ENCODE measurements around the gene SPPL3.

SPPL3 gene

DNA sequence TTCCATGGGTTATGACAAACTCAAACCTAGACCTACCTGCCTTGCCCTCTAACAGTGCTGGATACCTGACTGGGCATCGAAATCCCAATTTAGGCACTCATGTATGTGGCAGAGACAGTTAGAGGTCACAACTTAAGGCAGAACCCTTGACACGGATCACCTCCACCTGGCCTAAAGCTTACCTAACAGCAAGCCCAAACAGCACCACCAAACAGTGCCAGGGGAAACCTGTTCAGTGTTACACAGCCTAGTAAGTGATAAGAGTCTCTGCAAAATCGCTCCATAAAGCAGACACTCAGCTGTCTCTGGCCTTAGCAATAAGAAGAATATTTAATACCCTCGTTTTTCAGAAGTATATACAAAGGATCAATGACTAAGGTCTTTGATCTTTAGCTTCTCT is 77.8 kb downstream of the SPPL3 start:
- no peak for DNase-seq (ENCODE audit: low read depth, low spot score)
- no peak overlapping the region for H3K27ac ChIP-seq

DNA sequence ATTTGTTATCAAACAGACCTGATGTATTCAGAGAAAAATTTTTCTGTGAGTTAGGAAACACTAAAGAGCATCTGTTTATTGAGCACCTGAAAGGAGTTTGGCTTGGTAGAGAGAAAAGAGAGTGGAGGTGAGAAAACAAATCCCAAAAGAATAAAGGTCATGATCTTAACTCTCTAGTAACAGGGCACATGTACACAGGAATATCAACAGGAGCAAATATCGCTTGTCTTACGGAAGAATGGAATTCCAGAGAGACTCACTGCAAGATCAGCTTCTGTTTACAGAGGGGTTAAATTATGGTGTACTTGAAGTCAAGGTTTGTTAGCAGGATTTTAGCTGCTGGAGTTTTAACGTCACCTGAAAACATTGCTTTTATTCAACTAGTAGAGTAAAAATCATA is 78.8 kb downstream of the SPPL3 start:
- DNase-seq (ENCODE audit: low read depth, low spot score) = no peak
- H3K27ac ChIP-seq = no peak overlapping the region

DNA sequence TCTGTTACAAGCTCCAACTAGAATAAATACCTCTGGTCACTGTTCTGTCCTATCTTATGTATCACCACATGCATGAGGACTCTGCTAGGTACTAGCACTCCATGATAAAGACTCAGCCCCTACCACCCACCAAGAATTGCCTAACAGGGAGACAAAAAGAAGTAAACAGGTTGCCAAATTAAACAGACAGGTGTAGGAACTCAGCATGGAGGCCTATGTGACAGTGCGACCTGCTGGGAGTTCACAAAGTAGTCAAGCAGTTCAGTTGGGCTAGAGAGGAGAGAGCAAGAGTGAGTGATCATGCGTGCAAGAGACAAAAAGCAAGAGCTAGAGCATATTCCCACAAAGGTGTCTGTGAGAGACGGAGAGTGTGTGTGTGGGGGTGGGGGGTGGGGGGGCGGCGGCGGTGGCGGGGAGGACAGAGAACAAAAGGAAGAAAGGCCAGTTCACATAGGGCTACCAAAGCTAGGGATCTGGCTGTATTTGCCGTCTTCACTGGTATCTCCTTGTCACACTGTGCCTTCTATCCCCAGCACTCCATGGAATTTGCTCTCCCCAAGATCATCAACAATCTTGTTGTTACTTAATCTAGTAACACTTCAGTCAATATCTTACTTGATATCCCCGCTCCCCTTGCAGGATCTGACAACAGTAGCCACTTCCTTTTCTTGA is 81.2 kb downstream of the SPPL3 start:
- H3K27ac ChIP-seq = no peak overlapping the region
- no peak for DNase-seq (ENCODE audit: low read depth, low spot score)

DNA sequence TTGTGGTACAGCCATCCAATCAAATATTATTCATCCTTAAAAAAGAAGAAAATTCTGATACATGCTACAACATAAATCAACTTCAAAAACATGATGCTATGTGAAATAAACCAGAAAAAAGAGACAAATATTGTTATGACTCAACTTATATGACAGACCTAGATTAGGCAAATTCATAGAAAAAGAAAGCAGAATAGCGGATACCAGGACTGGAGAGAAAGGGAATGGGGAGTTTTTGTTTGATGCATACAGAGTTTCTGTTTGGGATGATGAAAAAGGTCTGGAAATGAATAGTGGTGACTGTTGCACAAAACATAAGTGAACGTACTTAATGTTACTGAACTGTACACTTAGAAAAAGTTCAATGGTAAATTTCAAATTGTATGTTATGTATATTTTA is 82.3 kb downstream of the SPPL3 start:
- H3K27ac ChIP-seq = no peak overlapping the region
- DNase-seq (ENCODE audit: low read depth, low spot score) = no peak

GRCh38 chr12:120820884-120821510 is 83.2 kb downstream of the SPPL3 start:
- no peak overlapping the region for H3K27ac ChIP-seq
- DNase-seq (ENCODE audit: low read depth, low spot score) = no peak

- H3K27ac ChIP-seq = no peak overlapping the region
- DNase-seq (ENCODE audit: low read depth, low spot score) = no peak
These were observed 85.7 kb downstream of the SPPL3 start for GRCh38 chr12:120818416-120818815.

DNA sequence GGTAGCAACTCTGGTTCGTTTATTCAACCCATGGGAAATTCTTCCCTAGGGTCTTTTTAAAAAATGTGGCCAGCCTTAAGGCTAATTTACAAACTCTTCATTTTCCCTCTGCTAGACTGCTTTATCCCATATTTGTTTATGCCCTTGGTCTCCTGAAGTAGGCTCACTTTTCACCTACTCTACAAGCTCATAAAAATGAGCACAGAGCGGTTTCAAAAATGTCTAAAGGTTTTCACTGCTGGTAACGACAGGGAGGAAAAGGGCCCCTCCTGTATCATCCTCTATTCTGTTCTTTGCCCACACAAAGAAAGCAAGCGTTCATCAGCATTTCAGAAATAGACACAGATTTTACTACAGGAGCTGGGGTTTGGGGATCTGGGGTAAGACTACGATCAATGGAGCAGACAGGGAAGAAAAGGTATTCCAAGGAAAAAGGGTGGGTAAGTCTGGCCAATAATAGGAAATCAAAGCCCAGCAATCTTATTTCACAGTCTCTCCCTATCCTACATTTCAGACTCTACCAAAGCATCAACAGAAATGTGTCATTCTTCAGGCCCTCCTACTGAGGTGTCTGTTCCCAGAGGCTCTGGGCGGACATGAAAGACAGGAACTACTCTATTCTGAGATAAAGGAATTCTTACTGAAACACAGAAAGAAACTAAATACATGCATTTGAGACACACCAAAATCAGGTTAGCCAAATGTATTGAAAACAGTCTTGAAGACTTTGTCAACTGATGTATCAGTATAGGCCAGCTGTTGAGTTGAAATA is 86.4 kb downstream of the SPPL3 start:
- H3K27ac ChIP-seq = no peak overlapping the region

GRCh38 chr12:120816363-120816762 is 87.8 kb downstream of the SPPL3 start:
- no peak overlapping the region for H3K27ac ChIP-seq
- no peak for DNase-seq (ENCODE audit: low read depth, low spot score)

More for the DNA sequence above, 86.4 kb downstream of the SPPL3 start:
- no peak for DNase-seq (ENCODE audit: low read depth, low spot score)

DNA sequence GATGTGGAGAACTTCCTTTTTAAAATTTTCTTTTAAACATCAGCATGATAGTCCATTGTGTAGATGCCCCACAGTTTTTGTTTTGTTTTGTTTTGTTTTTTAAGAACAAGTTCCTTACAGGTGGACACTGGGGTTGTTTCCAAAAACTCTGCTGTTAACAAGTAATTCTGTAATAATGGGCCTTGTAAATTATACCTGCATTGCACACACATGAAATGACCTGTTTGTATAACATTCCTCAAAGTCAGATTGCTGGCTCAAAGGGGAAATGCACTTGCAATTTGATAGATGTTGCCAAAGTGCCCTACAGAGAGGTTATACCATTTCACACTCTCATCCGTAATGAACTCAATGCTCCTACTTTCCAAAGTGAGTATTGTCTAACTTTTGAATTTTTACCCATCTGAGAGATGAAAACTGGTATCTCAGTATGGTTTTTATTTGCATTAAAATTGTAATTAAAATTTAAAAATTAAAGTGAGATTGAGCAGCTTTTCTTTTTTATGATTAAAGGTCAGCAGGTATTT is 89.2 kb downstream of the SPPL3 start:
- no peak overlapping the region for H3K27ac ChIP-seq
- DNase-seq (ENCODE audit: low read depth, low spot score) = no peak

DNA sequence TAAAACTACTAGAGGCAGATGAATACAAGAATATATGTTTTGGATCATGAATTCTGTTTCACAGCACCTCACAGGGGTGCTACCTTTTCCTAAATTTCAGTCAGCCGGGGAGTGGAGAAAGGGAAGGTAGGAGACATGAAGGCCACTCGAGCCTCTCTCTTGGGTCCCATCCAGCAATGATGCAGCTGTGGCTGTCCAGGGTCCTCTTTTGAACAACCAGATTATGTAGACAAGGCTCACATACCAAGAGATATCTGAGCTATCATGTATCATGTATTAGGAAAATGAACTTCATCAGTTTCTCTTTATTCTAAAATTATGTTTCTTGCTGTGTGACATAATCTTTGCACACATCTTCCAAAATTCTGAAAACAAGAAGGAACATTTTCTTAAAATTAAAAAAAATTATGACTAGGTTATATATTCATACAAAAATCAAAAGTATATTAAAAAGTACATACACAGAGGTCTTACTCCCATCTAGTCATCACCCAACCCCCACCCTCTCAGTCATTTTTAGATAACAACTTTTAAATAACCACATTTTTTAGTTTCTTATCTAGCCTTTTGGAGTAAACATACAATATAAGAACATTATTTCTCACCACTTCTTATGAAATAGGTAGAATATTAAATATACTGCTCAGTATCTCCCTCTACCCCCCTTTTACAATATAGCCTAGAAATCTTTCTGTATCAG is 89.8 kb downstream of the SPPL3 start:
- H3K27ac ChIP-seq = no peak overlapping the region
- DNase-seq (ENCODE audit: low read depth, low spot score) = no peak

DNA sequence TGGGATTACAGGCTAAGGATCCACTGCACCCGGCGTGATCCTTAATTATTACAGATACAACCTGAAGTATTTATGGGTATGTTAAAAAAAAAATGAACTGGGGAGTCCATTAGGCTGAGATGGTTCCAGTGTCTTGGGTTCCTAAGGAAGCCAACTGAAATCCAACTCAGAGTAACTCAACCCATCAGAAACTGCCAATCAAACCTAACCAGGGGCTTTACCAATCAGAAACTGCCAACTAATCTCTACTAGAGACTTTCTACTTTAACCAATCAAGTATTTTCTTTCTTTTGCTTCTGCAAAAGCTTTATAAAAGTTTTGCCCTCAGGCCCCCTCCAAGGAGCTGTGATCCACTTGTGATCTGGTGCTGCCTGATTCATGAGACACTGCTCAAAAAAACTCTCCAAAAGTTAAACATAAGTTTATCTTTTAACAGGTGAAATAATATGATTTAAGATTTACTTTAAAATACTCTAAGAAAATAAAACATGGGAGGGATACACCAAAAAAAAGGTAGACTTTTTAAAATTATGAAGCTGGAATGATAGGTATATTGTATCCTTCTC is 90.5 kb downstream of the SPPL3 start:
- no peak for DNase-seq (ENCODE audit: low read depth, low spot score)
- H3K27ac ChIP-seq = no peak overlapping the region

DNA sequence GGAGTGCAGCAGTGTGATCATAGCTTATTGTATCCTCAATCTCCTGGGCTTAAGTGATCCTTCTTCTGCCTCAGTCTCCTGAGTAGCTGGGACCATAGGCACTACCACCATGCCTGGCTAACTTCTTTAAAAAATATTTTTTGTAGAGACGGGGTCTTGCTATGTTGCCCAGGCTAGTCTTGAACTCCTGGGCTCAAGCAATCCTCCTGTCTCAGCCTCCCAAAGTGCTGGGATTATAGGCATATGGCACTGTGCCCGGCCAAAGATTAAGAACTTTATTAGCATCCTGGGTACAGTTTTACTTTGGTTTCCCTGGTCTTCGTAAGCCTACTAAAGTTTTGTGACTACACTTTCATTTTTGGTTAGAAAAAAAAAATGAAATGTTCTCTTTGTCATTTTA is 94.1 kb downstream of the SPPL3 start:
- no peak overlapping the region for H3K27ac ChIP-seq
- no peak for DNase-seq (ENCODE audit: low read depth, low spot score)

DNA sequence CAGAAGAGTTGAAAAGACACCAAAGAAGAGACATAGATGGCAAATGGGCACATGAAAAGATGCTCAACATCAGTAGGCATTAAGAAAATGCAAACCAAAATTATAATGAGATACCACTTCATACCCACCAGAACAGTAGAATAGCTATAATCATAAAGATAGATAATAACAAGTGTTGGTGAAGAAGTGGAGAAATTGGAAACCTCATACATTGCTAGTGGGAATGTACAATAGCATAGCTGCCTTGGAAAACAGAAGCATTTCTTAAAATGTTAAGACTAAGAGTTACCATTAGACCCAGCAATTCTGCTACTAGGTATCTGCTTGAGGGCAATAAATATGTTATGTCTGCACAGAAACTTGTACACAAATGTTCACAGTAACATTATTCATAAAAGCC is 99.7 kb downstream of the SPPL3 start:
- no peak overlapping the region for H3K27ac ChIP-seq
- DNase-seq (ENCODE audit: low read depth, low spot score) = no peak

- H3K27ac ChIP-seq = no peak overlapping the region
- DNase-seq (ENCODE audit: low read depth, low spot score) = no peak
These were observed 103.0 kb downstream of the SPPL3 start for GRCh38 chr12:120801146-120801545.

GRCh38 chr12:120800665-120801064 is 103.5 kb downstream of the SPPL3 start:
- no peak for DNase-seq (ENCODE audit: low read depth, low spot score)
- H3K27ac ChIP-seq = no peak overlapping the region

GRCh38 chr12:120799243-120800045 is 104.7 kb downstream of the SPPL3 start:
- no peak for DNase-seq (ENCODE audit: low read depth, low spot score)
- H3K27ac ChIP-seq = no peak overlapping the region

DNA sequence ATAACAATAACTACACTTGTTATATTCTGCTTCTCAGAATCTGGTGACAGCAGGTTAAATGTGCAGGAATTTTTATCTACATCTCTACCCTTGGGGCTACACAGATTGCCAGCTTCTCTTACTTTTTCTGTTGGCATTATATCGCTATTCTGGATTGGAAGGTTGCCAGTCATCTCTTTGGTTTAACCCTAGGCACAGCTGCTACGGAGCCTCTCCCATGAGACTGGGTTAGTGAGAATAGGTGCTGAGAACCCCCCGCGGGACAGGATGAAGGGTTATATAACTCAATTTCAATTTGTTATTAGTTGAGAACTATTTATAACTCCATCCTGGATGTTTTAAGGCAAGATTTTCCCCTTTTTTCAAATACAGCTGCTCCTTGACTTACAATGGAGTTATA is 105.5 kb downstream of the SPPL3 start:
- no peak for DNase-seq (ENCODE audit: low read depth, low spot score)
- no peak overlapping the region for H3K27ac ChIP-seq

- DNase-seq (ENCODE audit: low read depth, low spot score) = no peak
- no peak overlapping the region for H3K27ac ChIP-seq
These were observed 106.2 kb downstream of the SPPL3 start for GRCh38 chr12:120797677-120798642.
